K562 (cell line): ENCODE results near the gene TRERF1. TPM values are rescaled to one million over a fixed set of nuclear protein-coding genes. Genes with fewer than 3 reads are reported as not detected.

Source experiments
- CCAR2 ChIP-seq: fragments of 200-400 bp; formaldehyde crosslinking; IDR thresholded peaks from 2 replicates; pipeline ENCODE4 v1.6.1; 2017; ENCODE audit warnings: mild to moderate bottlenecking, low read depth, low read length
- FOXJ3 ChIP-seq: sonication (generic); formaldehyde crosslinking; IDR thresholded peaks from 2 replicates; pipeline ENCODE4 v1.4.0; 2020; ENCODE audit warnings: mild to moderate bottlenecking, missing genetic modification reagents
- KLF13 ChIP-seq: fragments of 450-650 bp; IDR thresholded peaks from 2 replicates; pipeline ENCODE4 v1.6.1; 2016; ENCODE audit warnings: missing genetic modification characterization, low read depth, mild to moderate bottlenecking, missing compliant biosample characterization, moderate library complexity, borderline replicate concordance
- MYBL2 ChIP-seq, 2 experiments: fragments of 450-650 bp in 1 of 2; sonication (generic) in 1 of 2; formaldehyde crosslinking in 1 of 2; IDR thresholded peaks; 2 replicates each; pipeline versions ENCODE4 v1.6.1 to v1.8.1; 2017 to 2022; ENCODE audit warnings: borderline replicate concordance in 1 of 2, inconsistent platforms in 1 of 2, low read depth in 1 of 2, mild to moderate bottlenecking in 1 of 2, missing genetic modification reagents in 1 of 2, moderate library complexity in 1 of 2
- POLR2H ChIP-seq: IDR thresholded peaks from 2 replicates; pipeline ENCODE4 v1.6.1; 2016; ENCODE audit warnings: missing genetic modification characterization, low read depth, mild to moderate bottlenecking, control low read depth, missing compliant biosample characterization, moderate library complexity
- ZBTB8A ChIP-seq: fragments of 450-650 bp; IDR thresholded peaks from 2 replicates; pipeline ENCODE4 v1.6.1; 2018; ENCODE audit warnings: mild to moderate bottlenecking, moderate library complexity; ENCODE audit not compliant: partially characterized antibody
- ZNF12 ChIP-seq: sonication (generic); formaldehyde crosslinking; IDR thresholded peaks from 2 replicates; pipeline ENCODE4 v1.4.0; 2020; ENCODE audit warnings: mild to moderate bottlenecking, missing genetic modification reagents
- ZNF24 ChIP-seq: fragments of 450-650 bp; IDR thresholded peaks from 2 replicates; pipeline ENCODE4 v1.6.1; 2016
- polyA plus RNA-seq, 8 experiments: library from polyadenylated mRNA; depleted of rRNA in 4 of 8; stranded (reverse) in 5 of 8; unstranded in 3 of 8; fragments of >200 nt; fragmentation: Nextera tagmentation in 2 of 8; fragmentation: Illumina TruSeq in 1 of 8; extraction: Ambion mirVana in 2 of 8; extraction: Trizol in 1 of 8; gene quantifications; 2 replicates each; pipeline versions ENCODE4 v1.2.1 to v1.2.3, GENCODE V29; 2011 to 2014; ENCODE audit warnings: inconsistent platforms in 1 of 8, missing spikeins in 1 of 8
- total RNA-seq, 7 experiments: library from RNA; depleted of rRNA in 6 of 7; stranded (reverse); fragments of >200 nt in 6 of 7; fragmentation: Illumina TruSeq in 2 of 7; extraction: Trizol in 2 of 7; gene quantifications; 2 replicates each; pipeline versions ENCODE4 v1.2.1 to v1.2.3, GENCODE V29; 2011 to 2021; ENCODE audit warnings: low replicate concordance in 1 of 7
- TF ChIP-seq, protein P1 (sequence below): IDR thresholded peaks from 3 replicates; pipeline ENCODE4 v1.6.1; 2011; ENCODE audit warnings: borderline replicate concordance, mild to moderate bottlenecking, moderate library complexity; ENCODE audit not compliant: insufficient read length; ENCODE audit errors: extremely low read depth
- TF ChIP-seq, protein P2 (sequence below): fragments of 200-400 bp; formaldehyde crosslinking; IDR thresholded peaks from 2 replicates; pipeline ENCODE4 v1.6.1; 2017; ENCODE audit warnings: mild to moderate bottlenecking, low read depth, low read length, moderate library complexity
- TF ChIP-seq, protein P3 (sequence below): fragments of 250-450 bp; sonication (Bioruptor Pico); IDR thresholded peaks from 2 replicates; pipeline ENCODE4 v1.4.0; 2020
- TF ChIP-seq, protein P4 (sequence below), 2 experiments: fragments of 200-800 bp in 1 of 2; sonication (Bioruptor generic) in 1 of 2; sonication (generic) in 1 of 2; formaldehyde crosslinking in 1 of 2; IDR thresholded peaks in 1 of 2; conservative IDR thresholded peaks in 1 of 2; 2 replicates each; pipeline versions ENCODE4 v1.5.0 to v1.6.1; 2016 to 2020; ENCODE audit warnings: missing compliant biosample characterization in 1 of 2, missing genetic modification characterization in 1 of 2, missing genetic modification reagents in 1 of 2

TRERF1 gene
- total and polyA plus RNA-seq, 9 of the 15 experiments (the other 6 are each of a cell fraction or from before 2014, with no cell fraction given) = 0.04 to 0.20 (median 0.07) TPM; not detected in 3

DNA sequence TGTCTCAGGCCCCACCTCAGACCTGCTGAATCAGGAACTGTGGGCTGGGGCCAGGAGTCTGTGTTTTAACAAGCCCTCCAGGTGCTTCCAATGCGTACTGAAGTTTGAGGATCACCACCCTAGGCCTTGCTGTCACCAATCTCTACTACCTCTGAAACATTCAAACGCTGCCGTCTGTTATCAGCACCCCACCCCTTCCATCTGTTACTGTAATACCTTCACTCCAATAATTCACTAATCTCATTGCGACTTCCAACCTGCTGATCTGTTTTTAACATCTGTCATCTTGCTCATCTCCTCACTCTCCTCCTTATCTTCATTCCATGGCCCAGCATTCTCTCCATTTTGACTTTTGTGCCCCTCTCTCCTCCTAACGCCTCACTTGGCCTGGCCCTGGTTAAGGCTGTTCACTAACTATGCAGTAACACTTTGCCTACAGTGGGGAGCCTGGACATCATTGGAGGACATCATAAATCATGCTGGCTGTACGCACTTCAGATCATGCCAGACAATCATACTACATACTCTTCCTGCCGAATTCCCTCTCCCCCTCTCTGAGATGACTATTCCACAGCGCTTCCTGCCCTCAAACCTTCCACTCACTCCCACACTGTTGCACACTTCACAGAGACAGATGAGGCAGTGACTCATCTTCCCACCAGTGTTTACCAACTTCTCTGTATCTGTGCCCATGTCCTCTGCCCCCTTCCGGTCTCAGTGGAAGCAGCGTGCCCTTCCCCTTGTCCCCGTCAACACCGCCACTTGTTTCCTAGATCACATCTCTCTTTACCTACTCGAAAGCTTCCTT lies 254.0 kb downstream of the TRERF1 start (continued):
- TF ChIP-seq FOXJ3 (CRISPR knock-in tag) (0 out of 2 replicates have a peak, but pooled peaks have one; percentile 25), ZNF12 (CRISPR knock-in tag) (no peak), ZBTB8A (no peak), MYBL2 (IDR thresholded peaks at IDR 0.05; ENCODE audit: low read depth) (peak; percentile 84), MYBL2 (CRISPR knock-in tag; IDR thresholded peaks at IDR 0.05; ENCODE audit: borderline replicate concordance) (no peak), ZNF24 (peak; percentile 30), CCAR2 (no peak), KLF13 (tag) (peak; percentile 65; the same call in 1 of the 2 replicates), POLR2H (tag) (no peak)
- TF ChIP-seq, protein P1, sequence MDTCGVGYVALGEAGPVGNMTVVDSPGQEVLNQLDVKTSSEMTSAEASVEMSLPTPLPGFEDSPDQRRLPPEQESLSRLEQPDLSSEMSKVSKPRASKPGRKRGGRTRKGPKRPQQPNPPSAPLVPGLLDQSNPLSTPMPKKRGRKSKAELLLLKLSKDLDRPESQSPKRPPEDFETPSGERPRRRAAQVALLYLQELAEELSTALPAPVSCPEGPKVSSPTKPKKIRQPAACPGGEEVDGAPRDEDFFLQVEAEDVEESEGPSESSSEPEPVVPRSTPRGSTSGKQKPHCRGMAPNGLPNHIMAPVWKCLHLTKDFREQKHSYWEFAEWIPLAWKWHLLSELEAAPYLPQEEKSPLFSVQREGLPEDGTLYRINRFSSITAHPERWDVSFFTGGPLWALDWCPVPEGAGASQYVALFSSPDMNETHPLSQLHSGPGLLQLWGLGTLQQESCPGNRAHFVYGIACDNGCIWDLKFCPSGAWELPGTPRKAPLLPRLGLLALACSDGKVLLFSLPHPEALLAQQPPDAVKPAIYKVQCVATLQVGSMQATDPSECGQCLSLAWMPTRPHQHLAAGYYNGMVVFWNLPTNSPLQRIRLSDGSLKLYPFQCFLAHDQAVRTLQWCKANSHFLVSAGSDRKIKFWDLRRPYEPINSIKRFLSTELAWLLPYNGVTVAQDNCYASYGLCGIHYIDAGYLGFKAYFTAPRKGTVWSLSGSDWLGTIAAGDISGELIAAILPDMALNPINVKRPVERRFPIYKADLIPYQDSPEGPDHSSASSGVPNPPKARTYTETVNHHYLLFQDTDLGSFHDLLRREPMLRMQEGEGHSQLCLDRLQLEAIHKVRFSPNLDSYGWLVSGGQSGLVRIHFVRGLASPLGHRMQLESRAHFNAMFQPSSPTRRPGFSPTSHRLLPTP = no peak
- TF ChIP-seq, protein P2, sequence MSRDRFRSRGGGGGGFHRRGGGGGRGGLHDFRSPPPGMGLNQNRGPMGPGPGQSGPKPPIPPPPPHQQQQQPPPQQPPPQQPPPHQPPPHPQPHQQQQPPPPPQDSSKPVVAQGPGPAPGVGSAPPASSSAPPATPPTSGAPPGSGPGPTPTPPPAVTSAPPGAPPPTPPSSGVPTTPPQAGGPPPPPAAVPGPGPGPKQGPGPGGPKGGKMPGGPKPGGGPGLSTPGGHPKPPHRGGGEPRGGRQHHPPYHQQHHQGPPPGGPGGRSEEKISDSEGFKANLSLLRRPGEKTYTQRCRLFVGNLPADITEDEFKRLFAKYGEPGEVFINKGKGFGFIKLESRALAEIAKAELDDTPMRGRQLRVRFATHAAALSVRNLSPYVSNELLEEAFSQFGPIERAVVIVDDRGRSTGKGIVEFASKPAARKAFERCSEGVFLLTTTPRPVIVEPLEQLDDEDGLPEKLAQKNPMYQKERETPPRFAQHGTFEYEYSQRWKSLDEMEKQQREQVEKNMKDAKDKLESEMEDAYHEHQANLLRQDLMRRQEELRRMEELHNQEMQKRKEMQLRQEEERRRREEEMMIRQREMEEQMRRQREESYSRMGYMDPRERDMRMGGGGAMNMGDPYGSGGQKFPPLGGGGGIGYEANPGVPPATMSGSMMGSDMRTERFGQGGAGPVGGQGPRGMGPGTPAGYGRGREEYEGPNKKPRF = no peak
- TF ChIP-seq, protein P3, sequence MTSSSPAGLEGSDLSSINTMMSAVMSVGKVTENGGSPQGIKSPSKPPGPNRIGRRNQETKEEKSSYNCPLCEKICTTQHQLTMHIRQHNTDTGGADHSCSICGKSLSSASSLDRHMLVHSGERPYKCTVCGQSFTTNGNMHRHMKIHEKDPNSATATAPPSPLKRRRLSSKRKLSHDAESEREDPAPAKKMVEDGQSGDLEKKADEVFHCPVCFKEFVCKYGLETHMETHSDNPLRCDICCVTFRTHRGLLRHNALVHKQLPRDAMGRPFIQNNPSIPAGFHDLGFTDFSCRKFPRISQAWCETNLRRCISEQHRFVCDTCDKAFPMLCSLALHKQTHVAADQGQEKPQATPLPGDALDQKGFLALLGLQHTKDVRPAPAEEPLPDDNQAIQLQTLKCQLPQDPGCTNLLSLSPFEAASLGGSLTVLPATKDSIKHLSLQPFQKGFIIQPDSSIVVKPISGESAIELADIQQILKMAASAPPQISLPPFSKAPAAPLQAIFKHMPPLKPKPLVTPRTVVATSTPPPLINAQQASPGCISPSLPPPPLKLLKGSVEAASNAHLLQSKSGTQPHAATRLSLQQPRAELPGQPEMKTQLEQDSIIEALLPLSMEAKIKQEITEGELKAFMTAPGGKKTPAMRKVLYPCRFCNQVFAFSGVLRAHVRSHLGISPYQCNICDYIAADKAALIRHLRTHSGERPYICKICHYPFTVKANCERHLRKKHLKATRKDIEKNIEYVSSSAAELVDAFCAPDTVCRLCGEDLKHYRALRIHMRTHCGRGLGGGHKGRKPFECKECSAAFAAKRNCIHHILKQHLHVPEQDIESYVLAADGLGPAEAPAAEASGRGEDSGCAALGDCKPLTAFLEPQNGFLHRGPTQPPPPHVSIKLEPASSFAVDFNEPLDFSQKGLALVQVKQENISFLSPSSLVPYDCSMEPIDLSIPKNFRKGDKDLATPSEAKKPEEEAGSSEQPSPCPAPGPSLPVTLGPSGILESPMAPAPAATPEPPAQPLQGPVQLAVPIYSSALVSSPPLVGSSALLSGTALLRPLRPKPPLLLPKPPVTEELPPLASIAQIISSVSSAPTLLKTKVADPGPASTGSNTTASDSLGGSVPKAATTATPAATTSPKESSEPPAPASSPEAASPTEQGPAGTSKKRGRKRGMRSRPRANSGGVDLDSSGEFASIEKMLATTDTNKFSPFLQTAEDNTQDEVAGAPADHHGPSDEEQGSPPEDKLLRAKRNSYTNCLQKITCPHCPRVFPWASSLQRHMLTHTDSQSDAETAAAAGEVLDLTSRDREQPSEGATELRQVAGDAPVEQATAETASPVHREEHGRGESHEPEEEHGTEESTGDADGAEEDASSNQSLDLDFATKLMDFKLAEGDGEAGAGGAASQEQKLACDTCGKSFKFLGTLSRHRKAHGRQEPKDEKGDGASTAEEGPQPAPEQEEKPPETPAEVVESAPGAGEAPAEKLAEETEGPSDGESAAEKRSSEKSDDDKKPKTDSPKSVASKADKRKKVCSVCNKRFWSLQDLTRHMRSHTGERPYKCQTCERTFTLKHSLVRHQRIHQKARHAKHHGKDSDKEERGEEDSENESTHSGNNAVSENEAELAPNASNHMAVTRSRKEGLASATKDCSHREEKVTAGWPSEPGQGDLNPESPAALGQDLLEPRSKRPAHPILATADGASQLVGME (CRISPR knock-in tag) = no peak
- TF ChIP-seq, protein P4, sequence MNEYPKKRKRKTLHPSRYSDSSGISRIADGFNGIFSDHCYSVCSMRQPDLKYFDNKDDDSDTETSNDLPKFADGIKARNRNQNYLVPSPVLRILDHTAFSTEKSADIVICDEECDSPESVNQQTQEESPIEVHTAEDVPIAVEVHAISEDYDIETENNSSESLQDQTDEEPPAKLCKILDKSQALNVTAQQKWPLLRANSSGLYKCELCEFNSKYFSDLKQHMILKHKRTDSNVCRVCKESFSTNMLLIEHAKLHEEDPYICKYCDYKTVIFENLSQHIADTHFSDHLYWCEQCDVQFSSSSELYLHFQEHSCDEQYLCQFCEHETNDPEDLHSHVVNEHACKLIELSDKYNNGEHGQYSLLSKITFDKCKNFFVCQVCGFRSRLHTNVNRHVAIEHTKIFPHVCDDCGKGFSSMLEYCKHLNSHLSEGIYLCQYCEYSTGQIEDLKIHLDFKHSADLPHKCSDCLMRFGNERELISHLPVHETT (CRISPR knock-in tag; conservative IDR thresholded peaks at IDR 0.05 in 1 of 2, IDR thresholded peaks at IDR 0.05 in 1 of 2) = peak in 1 of 2 experiments; percentile 80; a peak in 2 of 4 replicates
